Neutrophil (primary cell): ENCODE results near the gene GTF3C4.

Experiments
- H3K27ac ChIP-seq: fragments of 200-600 bp; sonication (generic); 2 replicates; pipeline ENCODE4 v1.5.1; 2016; ENCODE audit warnings: mild to moderate bottlenecking, moderate library complexity
- H3K27me3 ChIP-seq: fragments of 200-600 bp; sonication (generic); 2 replicates; pipeline ENCODE4 v1.6.0; 2016; ENCODE audit warnings: mild to moderate bottlenecking
- H3K36me3 ChIP-seq: fragments of 200-600 bp; sonication (generic); 2 replicates; pipeline ENCODE4 v1.5.1; 2017
- H3K4me1 ChIP-seq, 2 experiments: fragments of 200-600 bp in 1 of 2; sonication (generic) in 1 of 2; 1 replicate in 1 of 2; 2 replicates in 1 of 2; pipeline versions ENCODE4 v1.5.1 to v1.6.1; 2013 to 2016; ENCODE audit warnings: low read depth in 1 of 2, low read length in 1 of 2, mild to moderate bottlenecking in 1 of 2, moderate library complexity in 1 of 2; ENCODE audit not compliant: control insufficient read depth in 1 of 2, insufficient read depth in 1 of 2
- H3K4me3 ChIP-seq, 2 experiments: fragments of 200-600 bp in 1 of 2; sonication (generic) in 1 of 2; 1 replicate in 1 of 2; 2 replicates in 1 of 2; pipeline ENCODE4 v1.5.1; 2013 to 2016; ENCODE audit warnings: low read depth in 1 of 2, low read length in 1 of 2, mild to moderate bottlenecking in 1 of 2, moderate library complexity in 1 of 2
- H3K9me3 ChIP-seq: fragments of 200-600 bp; sonication (generic); 2 replicates; pipeline ENCODE4 v1.5.1; 2016
- CTCF ChIP-seq: fragments of 200-600 bp; sonication (generic); IDR thresholded peaks from 2 replicates; pipeline ENCODE4 v1.5.1; 2016; ENCODE audit warnings: antibody characterized with exemption

Gene GTF3C4

GRCh38 chr9:132647806-132648205 is 22.5 kb upstream of the GTF3C4 start:
- no peak for TF ChIP-seq CTCF
- Histone ChIP-seq H3K27ac (no peak overlapping the region), H3K9me3 (no peaks in the 10 kb centered on the region), H3K4me3 (no peak overlapping the region), H3K36me3 (peaks cover 6% of the 10 kb centered on the region), H3K4me1 (no peaks in the 10 kb centered on the region), H3K27me3 (no peaks in the 10 kb centered on the region)

- peaks cover 6% of the 10 kb centered on the region for H3K36me3 ChIP-seq
- no peak for TF ChIP-seq CTCF
- no peaks in the 10 kb centered on the region for H3K4me1 ChIP-seq
- H3K27me3 ChIP-seq: no peaks in the 10 kb centered on the region
- no peaks in the 10 kb centered on the region for H3K9me3 ChIP-seq
- no peak overlapping the region for H3K27ac ChIP-seq
- no peak overlapping the region for H3K4me3 ChIP-seq
These were observed 22.0 kb upstream of the GTF3C4 start for GRCh38 chr9:132648283-132648682.

- TF ChIP-seq CTCF: no peak
These were observed 21.6 kb upstream of the GTF3C4 start for GRCh38 chr9:132648685-132649084.

GRCh38 chr9:132651259-132651658 is 19.0 kb upstream of the GTF3C4 start:
- Histone ChIP-seq H3K27me3 (no peaks in the 10 kb centered on the region), H3K4me3 (no peak overlapping the region), H3K27ac (no peak overlapping the region), H3K4me1 (no peaks in the 10 kb centered on the region), H3K9me3 (no peaks in the 10 kb centered on the region), H3K36me3 (peaks cover 6% of the 10 kb centered on the region)
- no peak for TF ChIP-seq CTCF

More at GRCh38 chr9:132648685-132649084, 21.6 kb upstream of the GTF3C4 start:
- Histone ChIP-seq H3K27ac (no peak overlapping the region), H3K4me1 (no peaks in the 10 kb centered on the region), H3K9me3 (no peaks in the 10 kb centered on the region), H3K36me3 (peaks cover 6% of the 10 kb centered on the region), H3K4me3 (no peak overlapping the region), H3K27me3 (no peaks in the 10 kb centered on the region)

- TF ChIP-seq CTCF: no peak
- no peak overlapping the region for H3K4me3 ChIP-seq
- H3K4me1 ChIP-seq: no peaks in the 10 kb centered on the region
- H3K27ac ChIP-seq: no peak overlapping the region
- H3K27me3 ChIP-seq: no peaks in the 10 kb centered on the region
- H3K9me3 ChIP-seq: no peaks in the 10 kb centered on the region
- H3K36me3 ChIP-seq: no peaks in the 10 kb centered on the region
These were observed 14.0 kb upstream of the GTF3C4 start for GRCh38 chr9:132656299-132656698.
